Astrocyte of the cerebellum (primary cell): ENCODE results near the gene MTUS2.

ENCODE experiments used
- DNase-seq: peaks from one replicate; pipeline ENCODE4 v3.0.0-alpha.2; 2011; ENCODE audit warnings: low read depth
- H3K4me3 ChIP-seq: 2 replicates; pipeline ENCODE4 v1.5.1; 2011; ENCODE audit warnings: mild to moderate bottlenecking, low read depth, low read length, moderate library complexity
- CTCF ChIP-seq: IDR thresholded peaks from 2 replicates; pipeline ENCODE4 v1.5.1; 2012; ENCODE audit warnings: low read length, low read depth, moderate library complexity, mild to moderate bottlenecking; ENCODE audit errors: missing control alignments
- in situ Hi-C: cut with HindIII; loops from 2 replicates; pipeline ENCODE4 v1.10.0; 2017; ENCODE audit warnings: low sequenced_read_pairs

The MTUS2 gene

DNA sequence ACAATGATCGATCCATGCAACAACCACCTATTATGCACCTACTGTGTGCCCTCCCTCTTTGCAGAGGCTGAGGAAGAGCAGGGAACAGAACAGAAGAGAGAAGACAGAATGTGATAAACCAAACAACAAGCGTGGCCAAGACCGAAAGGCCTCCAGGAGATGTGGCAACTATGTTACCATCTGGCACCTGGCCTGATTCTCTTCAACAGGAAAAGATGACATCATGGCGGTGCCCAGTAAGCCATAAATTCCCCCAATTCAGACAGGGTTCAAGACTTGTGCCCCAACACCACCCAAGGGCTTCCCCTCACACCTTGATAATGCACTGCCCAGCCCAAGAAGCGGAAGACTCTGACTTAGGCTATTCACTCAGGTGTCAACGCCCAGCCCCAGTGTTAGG, 731.1 kb downstream of the MTUS2 start:
- no peak overlapping the region for H3K4me3 ChIP-seq
- in situ Hi-C loops, result no loop called here
- TF ChIP-seq CTCF, result no peak
- no peak for DNase-seq
